Activated CD4-positive, alpha-beta T cell treated with anti-CD3 and anti-CD28 coated beads, Interleukin-10, Interleukin-2, amounts not matched to agents 100 ng/mL and 50 ng/mL, durations not matched to agents 16 hours and 8 hours (primary cell): ENCODE data around the gene CANT1.
A peak's percentile ranks its signal among the peaks of the same experiment; 100 is the strongest.
"Not testable (repeated sequence)": the region's sequence is repeated elsewhere in the genome, so short reads cannot be mapped to it uniquely, and the experiment has no call there.

ENCODE experiments used
- DNase-seq: peaks from one replicate; pipeline ENCODE4 v3.0.0-alpha.2; 2020

Gene CANT1

DNA sequence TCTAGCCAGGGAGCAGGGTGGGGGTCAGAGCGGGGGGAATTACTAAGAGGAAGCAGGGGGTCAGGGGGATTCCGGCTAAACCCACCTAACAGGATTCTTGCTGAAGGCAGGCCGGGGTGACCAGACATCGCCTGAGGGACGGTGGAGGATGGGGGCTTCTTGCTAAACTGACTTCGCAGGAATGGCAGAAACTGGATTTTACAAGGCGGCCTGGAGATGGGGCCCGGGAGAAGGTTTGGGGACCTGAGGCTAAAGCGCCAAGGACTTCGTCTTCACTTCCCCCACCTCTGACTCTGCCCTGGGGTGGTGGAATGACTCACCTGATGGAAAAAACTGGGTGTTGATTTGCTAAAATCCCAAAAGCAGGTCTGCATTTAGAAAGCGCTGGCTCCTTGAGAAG lies 53.3 kb downstream of the CANT1 start:
- no peak for DNase-seq

DNA sequence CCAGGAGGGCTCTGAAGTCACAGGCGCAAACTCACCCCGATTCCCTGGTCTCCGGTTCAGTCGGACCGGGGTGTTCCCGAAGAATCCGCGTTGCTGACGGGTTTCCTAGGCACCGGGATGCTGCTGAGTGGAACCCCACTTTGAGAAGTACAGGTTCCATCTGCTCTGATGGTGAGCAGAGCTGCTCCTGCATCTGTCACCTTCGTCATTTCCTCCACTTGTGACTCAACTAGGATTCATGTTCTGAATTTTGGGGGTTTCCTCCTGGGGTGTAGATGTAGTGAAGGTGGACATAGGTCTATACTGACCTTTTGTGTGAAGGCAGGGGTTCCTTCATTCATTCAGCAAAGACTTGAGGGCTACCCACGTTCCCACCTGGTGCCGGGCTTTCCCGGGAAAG lies 54.9 kb downstream of the CANT1 start:
- peak; percentile 49 for DNase-seq

GRCh38 chr17:78953356-78954350 lies 55.9 kb downstream of the CANT1 start:
- no peak for DNase-seq

GRCh38 chr17:78952706-78953105 lies 56.9 kb downstream of the CANT1 start:
- DNase-seq = no peak

GRCh38 chr17:78951967-78952551 lies 57.5 kb downstream of the CANT1 start:
- no peak for DNase-seq

- DNase-seq = no peak
Observed at GRCh38 chr17:78950870-78951269, 58.7 kb downstream of the CANT1 start.

DNA sequence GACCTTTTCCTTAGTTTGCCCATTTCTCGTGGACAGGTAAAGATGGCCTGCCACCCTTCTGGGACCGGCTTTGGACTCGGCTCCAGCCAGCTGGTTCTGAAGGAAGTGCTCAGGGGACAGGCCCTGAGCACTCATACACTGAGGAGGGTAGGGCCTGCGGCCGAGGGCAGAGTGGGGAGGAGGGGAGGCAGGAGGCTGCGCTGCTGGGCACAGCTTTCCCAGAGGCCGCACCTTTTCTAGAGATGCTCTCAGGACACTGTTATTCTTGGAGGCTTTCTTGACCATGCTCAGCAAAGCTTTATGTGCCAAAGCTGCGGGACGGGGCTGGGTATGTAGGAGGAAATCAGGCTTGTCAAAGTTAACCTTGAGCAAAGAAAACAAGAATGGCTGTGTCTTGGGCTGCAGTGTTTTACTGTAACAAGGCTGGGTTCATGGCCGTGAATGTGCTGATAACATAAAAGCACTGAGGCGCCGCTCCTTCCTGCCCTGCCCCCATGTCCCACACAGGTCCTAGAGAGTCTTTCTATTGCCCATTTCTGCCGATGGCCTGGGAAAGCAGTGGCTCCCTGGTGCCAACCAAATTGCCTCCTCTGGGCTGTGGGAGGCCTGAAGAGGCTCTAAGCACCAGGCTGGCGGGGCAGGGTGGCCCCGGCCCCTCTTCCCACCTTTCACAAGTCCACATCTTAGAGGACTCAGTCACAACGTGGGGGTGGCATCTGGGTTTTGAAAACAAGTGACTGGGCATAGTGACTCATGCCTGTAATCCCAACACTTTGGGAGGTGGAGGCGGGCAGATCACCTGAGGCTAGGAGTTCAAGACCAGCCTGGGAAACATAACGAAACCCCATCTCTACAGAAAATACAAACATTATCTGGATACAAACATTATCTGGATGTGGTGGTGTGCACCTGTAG lies 62.1 kb downstream of the CANT1 start:
- DNase-seq = no peak

DNA sequence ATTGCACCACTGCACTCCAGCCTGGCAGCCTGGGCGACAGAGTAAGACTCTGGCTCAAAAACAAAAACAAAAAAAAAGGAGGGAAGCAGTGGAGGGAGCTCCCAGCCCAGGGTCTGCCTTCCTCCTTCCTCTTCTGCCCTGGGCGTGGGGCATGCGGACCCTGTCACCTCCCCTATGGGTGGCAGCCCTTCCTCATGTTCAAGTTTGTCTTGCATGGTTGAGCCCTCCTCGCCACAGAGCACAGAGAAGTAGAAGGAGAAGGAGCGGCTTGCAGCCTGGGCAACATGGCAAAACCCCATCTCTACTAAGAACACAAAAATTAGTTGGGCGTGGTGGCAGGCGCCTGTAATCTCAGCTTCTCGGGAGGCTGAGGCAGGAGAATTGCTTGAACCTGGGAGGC lies 62.9 kb downstream of the CANT1 start:
- DNase-seq = no peak

- DNase-seq = no peak
Observed at GRCh38 chr17:78946131-78946530, 63.4 kb downstream of the CANT1 start.

- DNase-seq = not testable (repeated sequence)
Observed at GRCh38 chr17:78945455-78945854, 64.1 kb downstream of the CANT1 start.

GRCh38 chr17:78944956-78945355 lies 64.6 kb downstream of the CANT1 start:
- DNase-seq = no peak

DNA sequence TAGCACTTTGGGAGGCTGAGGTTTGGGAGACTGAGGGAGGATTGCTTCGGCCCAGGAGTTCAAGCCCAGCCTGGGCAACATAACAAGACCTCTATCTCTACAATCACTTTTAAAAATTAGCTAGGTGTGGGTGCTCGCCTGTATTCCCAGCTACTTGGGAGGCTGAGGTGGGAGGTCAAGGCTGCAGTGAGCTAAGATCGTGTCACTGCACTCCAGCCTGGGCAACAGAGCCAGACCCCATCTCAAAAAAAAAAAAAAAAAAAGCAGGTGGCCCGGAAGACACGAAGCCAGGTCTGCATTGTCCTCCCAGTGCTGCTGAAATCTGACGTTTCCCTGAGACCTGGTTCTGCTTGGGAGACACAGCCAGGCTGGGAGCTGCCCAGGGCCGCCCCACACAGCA lies 65.5 kb downstream of the CANT1 start:
- no peak for DNase-seq
